Psoas muscle (tissue), 8 donors: ENCODE measurements around the gene FBXL7. TPM values are rescaled to one million over a fixed set of nuclear protein-coding genes. Genes with fewer than 3 reads are reported as not detected.

Source experiments
- ATAC-seq, 4 donors: fragments of 200-7000 bp; cut with Tn5 transposase; one replicate each; pipeline ENCODE4 v1.9.1; 2020; ENCODE audit warnings: moderate library complexity in 3 of 4, mild to moderate bottlenecking in 2 of 4
- DNase-seq, 2 donors: peaks; one replicate each; pipeline ENCODE4 v3.0.0-alpha.2; 2020
- H3K27ac ChIP-seq: fragments of 200-600 bp; one replicate; pipeline ENCODE4 v1.8.0; 2022
- H3K27me3 ChIP-seq, 3 donors: fragments of 200-600 bp in 1 of 3; one replicate each; pipeline versions ENCODE4 v1.6.1 to v1.8.0; 2013 to 2022; ENCODE audit warnings: low read length in 2 of 3, mild to moderate bottlenecking in 2 of 3, moderate library complexity in 1 of 3; ENCODE audit not compliant: insufficient read depth in 3 of 3
- H3K36me3 ChIP-seq, 2 donors: fragments of 200-600 bp in 1 of 2; one replicate each; pipeline versions ENCODE4 v1.6.1 to v1.8.0; 2013 to 2022; ENCODE audit warnings: low read depth in 1 of 2, mild to moderate bottlenecking in 1 of 2, moderate library complexity in 1 of 2; ENCODE audit not compliant: insufficient read depth in 1 of 2
- H3K4me1 ChIP-seq: fragments of 200-600 bp; one replicate; pipeline ENCODE4 v1.8.0; 2022
- H3K4me3 ChIP-seq: fragments of 200-600 bp; one replicate; pipeline ENCODE4 v1.8.0; 2022; ENCODE audit warnings: mild to moderate bottlenecking
- H3K9me3 ChIP-seq: fragments of 200-600 bp; one replicate; pipeline ENCODE4 v1.8.0; 2022
- WGBS, 3 donors: extraction: QIAGEN DNeasy Blood & Tissue Kit; methylation state at CpG; one replicate each; pipeline versions ENCODE4 v1.1.6 to v1.1.7; 2013; 5-methylcytosine and 5-hydroxymethylcytosine counted together
- intact Hi-C, 2 donors: fragments of 100-400 bp; cut with DNase I; formaldehyde crosslinking; loops; one replicate each; pipeline versions ENCODE4 v1.11.0 to v1.14.2; 2022
- polyA plus RNA-seq, 3 donors: library from polyadenylated mRNA; stranded (reverse); fragments of 200-250 nt; gene quantifications; one replicate each; pipeline ENCODE4 v1.2.3, GENCODE V29; 2013
- total RNA-seq, 4 donors: library from RNA; stranded (reverse); fragmentation: NEBNext Ultra II Directional in 2 of 4; extraction: Animal tissue kit (Norgen Biotek cat#: 25700) in 2 of 4; gene quantifications; one replicate each; pipeline versions ENCODE4 v1.2.1 to v1.2.4, GENCODE V29; 2021 to 2023
- TF ChIP-seq, protein P1 (sequence below): fragments of 200-600 bp; IDR thresholded peaks from one replicate; pipeline ENCODE4 v1.8.0; 2022; ENCODE audit warnings: antibody characterized with exemption
- donor health status: healthy with polysubstance abuse.
- donor health status: DM: no; HTN: no; CAD: no; lungs with moderate emphysema.
- donor health status: Bipolar disorder and iron deficiency.
- donor health status: healthy.
- donor health status: DM: yes; HTN: yes; CAD: no.
- donor health status: DM: no; HTN: no; CAD: no.
- donor health status: DM: no; HTN: no; CAD: no.
- donor health status: DM: yes; HTN: yes; CAD: no.

FBXL7 gene
- total and polyA plus RNA-seq, 7 donors, result 1.6 to 7.5 (median 2.6) TPM

GRCh38 chr5:15789642-15790041, 289.7 kb downstream of the FBXL7 start:
- intact Hi-C loops, result loop anchor here in 1 of 2 donors (10.0 kb wide), 1 partner anchor 295 kb away; no protein-coding TSS in a partner anchor

DNA sequence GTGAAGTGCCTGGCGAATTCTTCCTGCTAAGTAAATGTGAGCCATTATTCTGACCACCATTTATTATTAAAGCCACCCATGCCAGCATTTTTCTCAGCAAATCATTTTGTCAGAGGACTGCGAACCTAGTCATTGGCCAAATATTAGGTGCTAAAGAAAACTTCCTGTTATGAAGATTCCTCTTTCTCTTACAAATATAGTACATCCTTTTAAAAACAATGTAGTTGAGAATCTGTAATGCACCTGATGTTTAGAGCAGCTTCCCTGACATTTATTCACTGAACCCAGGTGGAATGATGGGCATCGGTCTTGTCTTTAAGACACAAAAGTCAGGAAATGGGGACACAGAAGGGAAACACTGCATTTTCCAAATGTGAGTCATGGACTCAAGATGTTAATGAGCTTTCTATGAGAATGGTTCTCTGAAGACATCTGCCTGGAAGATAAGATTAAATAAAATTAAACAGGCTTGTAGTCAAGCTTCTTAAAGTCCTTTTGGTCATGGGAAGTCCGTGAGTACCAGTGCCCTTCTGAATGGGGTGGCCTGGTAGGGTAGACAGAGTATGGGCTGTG, 290.6 kb downstream of the FBXL7 start:
- Histone ChIP-seq H3K27me3 (no peaks in the 10 kb centered on the region), H3K4me3 (no peak overlapping the region), H3K27ac (no peak overlapping the region), H3K4me1 (peaks cover 3% of the 10 kb centered on the region), H3K36me3 (no peaks in the 10 kb centered on the region), H3K9me3 (no peaks in the 10 kb centered on the region)
- intact Hi-C loops, result loop anchor here in 1 of 2 donors (10.0 kb wide), 1 partner anchor 296 kb away; no protein-coding TSS in a partner anchor
- DNase-seq (no peak), ATAC-seq (no peak)
- TF ChIP-seq, protein P1, sequence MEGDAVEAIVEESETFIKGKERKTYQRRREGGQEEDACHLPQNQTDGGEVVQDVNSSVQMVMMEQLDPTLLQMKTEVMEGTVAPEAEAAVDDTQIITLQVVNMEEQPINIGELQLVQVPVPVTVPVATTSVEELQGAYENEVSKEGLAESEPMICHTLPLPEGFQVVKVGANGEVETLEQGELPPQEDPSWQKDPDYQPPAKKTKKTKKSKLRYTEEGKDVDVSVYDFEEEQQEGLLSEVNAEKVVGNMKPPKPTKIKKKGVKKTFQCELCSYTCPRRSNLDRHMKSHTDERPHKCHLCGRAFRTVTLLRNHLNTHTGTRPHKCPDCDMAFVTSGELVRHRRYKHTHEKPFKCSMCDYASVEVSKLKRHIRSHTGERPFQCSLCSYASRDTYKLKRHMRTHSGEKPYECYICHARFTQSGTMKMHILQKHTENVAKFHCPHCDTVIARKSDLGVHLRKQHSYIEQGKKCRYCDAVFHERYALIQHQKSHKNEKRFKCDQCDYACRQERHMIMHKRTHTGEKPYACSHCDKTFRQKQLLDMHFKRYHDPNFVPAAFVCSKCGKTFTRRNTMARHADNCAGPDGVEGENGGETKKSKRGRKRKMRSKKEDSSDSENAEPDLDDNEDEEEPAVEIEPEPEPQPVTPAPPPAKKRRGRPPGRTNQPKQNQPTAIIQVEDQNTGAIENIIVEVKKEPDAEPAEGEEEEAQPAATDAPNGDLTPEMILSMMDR, result no peak
- 77 to 86% (median 83%) methylated on average over 4 of the region's 4 CpGs for WGBS, 3 donors

More at GRCh38 chr5:15789642-15790041, 289.7 kb downstream of the FBXL7 start:
- DNase-seq, result no peak
- 80 to 91% (median 82%) methylated on average over 4 of the region's 4 CpGs for WGBS, 3 donors
- Histone ChIP-seq H3K36me3 (no peaks in the 10 kb centered on the region), H3K27me3 (no peaks in the 10 kb centered on the region), H3K4me1 (peaks cover 3% of the 10 kb centered on the region), H3K9me3 (no peaks in the 10 kb centered on the region), H3K4me3 (no peak overlapping the region), H3K27ac (no peak overlapping the region)
- ATAC-seq, result no peak
- TF ChIP-seq, protein P1, result no peak

DNA sequence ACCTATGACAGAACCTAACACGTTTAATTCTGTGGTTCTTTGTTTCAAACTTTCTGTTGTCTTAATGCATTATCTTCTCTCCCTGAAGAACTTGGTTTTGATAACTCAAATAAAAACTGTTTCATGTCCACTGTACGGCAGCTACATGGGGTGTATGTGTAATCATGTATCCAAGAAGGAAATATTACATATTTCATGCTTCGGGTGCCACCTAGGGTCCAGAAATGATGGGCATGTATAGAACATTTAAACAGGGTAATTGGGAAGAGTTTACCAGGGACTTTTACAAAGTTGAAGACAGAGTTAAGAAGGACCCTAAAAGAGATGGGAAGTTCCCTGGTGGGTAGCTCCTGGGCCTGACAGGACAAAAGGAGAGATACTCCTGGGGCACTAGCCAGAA, 291.3 kb downstream of the FBXL7 start:
- intact Hi-C loops, result loop anchor here in 1 of 2 donors (10.0 kb wide), 1 partner anchor 296 kb away; no protein-coding TSS in a partner anchor
- no peaks in the 10 kb centered on the region for H3K36me3 ChIP-seq
- H3K9me3 ChIP-seq, result no peaks in the 10 kb centered on the region
- H3K27me3 ChIP-seq, result no peaks in the 10 kb centered on the region
- peaks cover 3% of the 10 kb centered on the region for H3K4me1 ChIP-seq
- no peak overlapping the region for H3K4me3 ChIP-seq
- TF ChIP-seq, protein P1, result no peak
- DNase-seq (no peak), ATAC-seq (no peak)
- WGBS, 3 donors, result 59 to 63% (median 62%) methylated on average over 3 of the region's 3 CpGs
- H3K27ac ChIP-seq, result no peak overlapping the region

GRCh38 chr5:15791859-15792258, 291.9 kb downstream of the FBXL7 start:
- no peaks in the 10 kb centered on the region for H3K27me3 ChIP-seq
- ATAC-seq (no peak), DNase-seq (no peak)
- H3K36me3 ChIP-seq, result no peaks in the 10 kb centered on the region
- H3K4me3 ChIP-seq, result no peak overlapping the region
- H3K4me1 ChIP-seq, result peaks cover 3% of the 10 kb centered on the region
- intact Hi-C loops, result loop anchor here in 1 of 2 donors (10.0 kb wide), 1 partner anchor 297 kb away; no protein-coding TSS in a partner anchor
- no peaks in the 10 kb centered on the region for H3K9me3 ChIP-seq
- no peak overlapping the region for H3K27ac ChIP-seq
- 54 to 59% (median 55%) methylated on average over 3 of the region's 3 CpGs for WGBS, 3 donors
- TF ChIP-seq, protein P1, result no peak
